GM12801 (cell line): ENCODE results near the gene GTF3C5.
"Not testable (repeated sequence)": the region's sequence is repeated elsewhere in the genome, so short reads cannot be mapped to it uniquely, and the experiment has no call there.

Experiments used
- CTCF ChIP-seq: IDR thresholded peaks from one replicate; pipeline ENCODE4 v1.5.1; 2011; ENCODE audit warnings: control low read depth; ENCODE audit not compliant: insufficient read length; ENCODE audit errors: extremely low read depth

The GTF3C5 gene

DNA sequence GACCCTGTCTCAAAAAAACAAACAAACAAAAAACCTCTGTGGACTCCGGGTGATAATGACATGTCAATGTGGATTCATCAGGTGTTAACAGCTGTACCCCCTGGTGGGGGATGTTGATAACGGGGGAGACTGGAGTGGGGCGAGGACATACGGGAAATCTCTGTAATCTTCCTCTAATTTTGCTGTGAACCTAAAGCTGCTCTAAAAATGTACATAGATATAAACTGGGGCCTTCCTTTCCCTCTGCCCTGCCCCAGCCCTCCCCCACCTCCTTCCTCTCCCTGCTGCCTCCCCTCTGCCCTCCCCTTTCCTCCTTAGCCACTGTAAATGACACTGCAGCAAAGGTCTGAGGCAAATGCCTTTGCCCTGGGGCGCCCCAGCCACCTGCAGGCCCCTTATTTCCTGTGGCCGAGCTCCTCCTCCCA lies 29.6 kb downstream of the GTF3C5 start:
- TF ChIP-seq CTCF: no peak

DNA sequence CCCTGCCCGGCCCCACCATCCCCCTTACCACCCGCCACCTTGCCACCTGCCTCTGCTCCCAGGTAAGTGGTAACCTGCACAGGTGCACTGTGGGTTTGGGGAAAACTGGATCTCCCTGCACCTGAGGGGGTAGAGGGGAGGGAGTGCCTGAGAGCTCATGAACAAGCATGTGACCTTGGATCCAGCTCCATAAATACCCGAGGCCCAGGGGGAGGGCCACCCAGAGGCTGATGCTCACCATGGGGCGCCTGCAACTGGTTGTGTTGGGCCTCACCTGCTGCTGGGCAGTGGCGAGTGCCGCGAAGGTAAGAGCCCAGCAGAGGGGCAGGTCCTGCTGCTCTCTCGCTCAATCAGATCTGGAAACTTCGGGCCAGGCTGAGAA lies 31.0 kb downstream of the GTF3C5 start, which contains the start of gene CEL:
CEL (plus strand) TSS at position 218 of the 382 bp plus-strand sequence; CDS start at position 240, 22 bp downstream.
- TF ChIP-seq CTCF: not testable (repeated sequence)

GRCh38 chr9:133063159-133063499 lies 32.3 kb downstream of the GTF3C5 start:
- TF ChIP-seq CTCF: no peak

DNA sequence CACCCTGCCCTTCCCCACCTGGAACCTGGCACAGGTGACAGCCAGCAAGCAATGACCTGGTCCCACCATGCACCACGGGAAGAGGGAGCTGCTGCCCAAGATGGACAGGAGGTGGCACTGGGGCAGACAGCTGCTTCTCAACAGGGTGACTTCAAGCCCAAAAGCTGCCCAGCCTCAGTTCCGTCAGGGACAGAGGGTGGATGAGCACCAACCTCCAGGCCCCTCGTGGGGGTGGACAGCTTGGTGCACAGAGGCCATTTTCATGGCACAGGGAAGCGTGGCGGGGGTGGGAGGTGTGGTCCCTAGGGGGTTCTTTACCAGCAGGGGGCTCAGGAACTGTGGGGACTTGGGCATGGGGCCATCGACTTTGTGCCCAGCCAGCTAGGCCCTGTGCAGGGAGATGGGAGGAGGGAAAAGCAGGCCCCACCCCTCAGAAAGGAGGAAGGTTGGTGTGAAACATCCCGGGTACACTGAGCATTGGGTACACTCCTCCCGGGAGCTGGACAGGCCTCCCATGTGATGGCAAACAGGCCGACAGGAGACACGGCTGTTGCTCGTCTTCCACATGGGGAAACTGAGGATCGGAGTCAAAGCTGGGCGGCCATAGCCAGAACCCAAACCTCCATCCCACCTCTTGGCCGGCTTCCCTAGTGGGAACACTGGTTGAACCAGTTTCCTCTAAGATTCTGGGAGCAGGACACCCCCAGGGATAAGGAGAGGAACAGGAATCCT lies 32.9 kb downstream of the GTF3C5 start:
- no peak for TF ChIP-seq CTCF

DNA sequence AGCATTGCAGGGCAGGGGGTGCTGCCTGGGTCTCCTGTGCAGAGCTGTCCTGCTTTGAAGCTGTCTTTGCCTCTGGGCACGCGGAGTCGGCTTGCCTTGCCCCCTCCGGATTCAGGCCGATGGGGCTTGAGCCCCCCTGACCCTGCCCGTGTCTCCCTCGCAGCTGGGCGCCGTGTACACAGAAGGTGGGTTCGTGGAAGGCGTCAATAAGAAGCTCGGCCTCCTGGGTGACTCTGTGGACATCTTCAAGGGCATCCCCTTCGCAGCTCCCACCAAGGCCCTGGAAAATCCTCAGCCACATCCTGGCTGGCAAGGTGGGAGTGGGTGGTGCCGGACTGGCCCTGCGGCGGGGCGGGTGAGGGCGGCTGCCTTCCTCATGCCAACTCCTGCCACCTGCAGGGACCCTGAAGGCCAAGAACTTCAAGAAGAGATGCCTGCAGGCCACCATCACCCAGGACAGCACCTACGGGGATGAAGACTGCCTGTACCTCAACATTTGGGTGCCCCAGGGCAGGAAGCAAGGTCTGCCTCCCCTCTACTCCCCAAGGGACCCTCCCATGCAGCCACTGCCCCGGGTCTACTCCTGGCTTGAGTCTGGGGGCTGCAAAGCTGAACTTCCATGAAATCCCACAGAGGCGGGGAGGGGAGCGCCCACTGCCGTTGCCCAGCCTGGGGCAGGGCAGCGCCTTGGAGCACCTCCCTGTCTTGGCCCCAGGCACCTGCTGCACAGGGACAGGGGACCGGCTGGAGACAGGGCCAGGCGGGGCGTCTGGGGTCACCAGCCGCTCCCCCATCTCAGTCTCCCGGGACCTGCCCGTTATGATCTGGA lies 33.7 kb downstream of the GTF3C5 start:
- TF ChIP-seq CTCF: no peak

GRCh38 chr9:133065070-133065388 lies 34.2 kb downstream of the GTF3C5 start:
- no peak for TF ChIP-seq CTCF

DNA sequence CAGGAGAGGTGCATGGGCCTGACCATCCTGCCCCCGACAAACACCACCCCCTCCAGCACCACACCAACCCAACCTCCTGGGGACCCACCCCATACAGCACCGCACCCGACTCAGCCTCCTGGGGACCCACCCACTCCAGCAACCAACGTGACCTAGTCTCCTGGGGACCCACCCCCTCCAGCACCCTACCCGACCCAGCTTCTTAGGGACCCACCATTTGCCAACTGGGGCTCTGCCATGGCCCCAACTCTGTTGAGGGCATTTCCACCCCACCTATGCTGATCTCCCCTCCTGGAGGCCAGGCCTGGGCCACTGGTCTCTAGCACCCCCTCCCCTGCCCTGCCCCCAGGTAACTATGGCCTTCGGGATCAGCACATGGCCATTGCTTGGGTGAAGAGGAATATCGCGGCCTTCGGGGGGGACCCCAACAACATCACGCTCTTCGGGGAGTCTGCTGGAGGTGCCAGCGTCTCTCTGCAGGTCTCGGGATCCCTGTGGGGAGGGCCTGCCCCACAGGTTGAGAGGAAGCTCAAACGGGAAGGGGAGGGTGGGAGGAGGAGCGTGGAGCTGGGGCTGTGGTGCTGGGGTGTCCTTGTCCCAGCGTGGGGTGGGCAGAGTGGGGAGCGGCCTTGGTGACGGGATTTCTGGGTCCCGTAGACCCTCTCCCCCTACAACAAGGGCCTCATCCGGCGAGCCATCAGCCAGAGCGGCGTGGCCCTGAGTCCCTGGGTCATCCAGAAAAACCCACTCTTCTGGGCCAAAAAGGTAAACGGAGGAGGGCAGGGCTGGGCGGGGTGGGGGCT lies 35.6 kb downstream of the GTF3C5 start:
- TF ChIP-seq CTCF: no peak
